ENCODE data around the gene IL10RB.

The IL10RB gene

DNA sequence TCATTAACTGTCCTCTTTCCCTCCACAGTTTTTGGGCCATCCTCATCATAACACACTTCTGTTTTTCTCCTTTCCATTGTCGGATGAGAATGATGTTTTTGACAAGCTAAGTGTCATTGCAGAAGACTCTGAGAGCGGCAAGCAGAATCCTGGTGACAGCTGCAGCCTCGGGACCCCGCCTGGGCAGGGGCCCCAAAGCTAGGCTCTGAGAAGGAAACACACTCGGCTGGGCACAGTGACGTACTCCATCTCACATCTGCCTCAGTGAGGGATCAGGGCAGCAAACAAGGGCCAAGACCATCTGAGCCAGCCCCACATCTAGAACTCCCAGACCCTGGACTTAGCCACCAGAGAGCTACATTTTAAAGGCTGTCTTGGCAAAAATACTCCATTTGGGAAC is 30.0 kb downstream of the IL10RB start:
- DNase-seq (no peak), ATAC-seq (no peak)
- no peaks in the 10 kb centered on the region for H3K27me3 Mint-ChIP-seq
- H3K27ac Mint-ChIP-seq: no peak overlapping the region
- no peaks in the 10 kb centered on the region for H3K9me3 Mint-ChIP-seq
- H3K4me3 Mint-ChIP-seq: no peak overlapping the region
- peaks cover 67% of the 10 kb centered on the region for H3K4me1 Mint-ChIP-seq

DNA sequence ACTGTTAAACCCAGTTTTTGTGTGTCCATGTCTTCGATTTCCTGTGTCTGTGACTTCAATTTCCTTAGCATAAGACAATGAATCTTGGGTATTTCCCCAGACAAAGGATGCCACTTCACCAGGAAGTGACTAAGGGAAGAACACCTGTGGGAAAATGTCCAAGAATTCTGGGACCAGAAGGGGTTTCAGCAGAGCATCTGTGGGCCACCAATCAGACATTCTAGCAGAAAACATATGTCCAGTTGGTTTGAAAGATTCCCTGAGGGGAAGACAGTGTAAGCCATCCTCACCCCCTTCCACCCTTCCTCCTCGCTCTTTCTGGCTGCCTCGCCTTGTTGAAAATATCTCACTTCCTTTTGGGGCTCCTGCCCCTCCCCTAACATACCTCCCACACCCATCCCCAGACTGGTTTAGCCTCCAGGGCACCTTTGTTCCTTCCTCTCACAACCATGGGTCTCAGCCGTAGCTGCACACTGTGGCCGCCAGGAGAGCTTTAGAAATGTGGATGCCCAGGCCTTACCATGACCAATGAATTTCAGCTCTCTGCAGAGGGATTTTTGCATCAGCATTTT is 33.1 kb downstream of the IL10RB start:
- Mint-ChIP-seq H3K4me1 (peaks cover 47% of the 10 kb centered on the region), H3K4me3 (peak overlapping the region; percentile 58 to 65), H3K27me3 (no peaks in the 10 kb centered on the region), H3K9me3 (no peaks in the 10 kb centered on the region), H3K27ac (peak overlapping the region; percentile 4 to 95)
- ATAC-seq (peak; percentile 93), DNase-seq (peak; percentile 39 to 51)

DNA sequence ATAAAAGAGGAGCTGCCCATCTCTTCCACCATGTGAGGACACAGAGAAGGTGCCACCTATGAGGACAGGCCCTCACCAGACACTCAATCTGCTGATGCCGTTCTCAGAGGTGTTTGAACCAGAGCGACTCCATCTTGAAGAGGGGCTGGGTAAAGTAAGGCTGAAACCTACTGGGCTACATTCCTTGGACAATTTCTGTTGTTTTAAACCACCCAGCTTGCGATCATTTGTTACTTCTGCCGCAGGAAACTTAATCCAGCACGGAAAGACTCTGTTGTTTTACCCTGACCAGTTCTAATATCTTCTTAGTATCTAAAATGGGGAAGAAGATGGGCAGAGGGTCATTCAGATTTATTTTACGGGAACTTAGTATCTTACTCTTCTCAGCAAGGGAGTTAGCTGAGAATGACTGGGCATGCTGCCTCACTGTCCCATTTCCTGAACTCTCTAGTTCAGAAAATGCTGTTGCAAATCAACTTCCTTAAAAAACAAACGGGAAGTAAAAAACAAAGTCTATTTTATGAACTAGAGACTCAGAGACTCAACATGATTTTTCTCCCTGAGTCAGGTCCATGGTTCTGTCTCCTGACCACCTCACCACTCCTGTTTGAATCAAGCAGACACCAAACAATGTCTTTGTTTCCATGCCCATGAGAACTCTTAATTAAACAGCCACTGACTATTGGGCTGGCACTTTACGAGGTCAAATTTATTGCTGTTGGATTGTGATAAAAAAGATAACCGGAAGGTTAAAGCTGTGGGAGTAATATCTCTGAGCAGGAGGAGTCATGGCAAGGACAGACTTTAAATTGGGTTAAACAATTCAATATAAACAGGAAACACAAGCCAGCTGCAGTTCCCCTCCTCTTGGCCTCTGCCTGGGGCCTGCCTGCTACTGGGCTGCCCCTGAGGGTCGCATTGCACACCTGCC is 34.8 kb downstream of the IL10RB start:
- Mint-ChIP-seq H3K27ac (peak overlapping the region in 1 of 2 donors; percentile 74), H3K4me1 (peaks cover 41% of the 10 kb centered on the region), H3K4me3 (no peak overlapping the region), H3K27me3 (no peaks in the 10 kb centered on the region), H3K9me3 (no peaks in the 10 kb centered on the region)
- ATAC-seq (no peak), DNase-seq (no peak)

DNA sequence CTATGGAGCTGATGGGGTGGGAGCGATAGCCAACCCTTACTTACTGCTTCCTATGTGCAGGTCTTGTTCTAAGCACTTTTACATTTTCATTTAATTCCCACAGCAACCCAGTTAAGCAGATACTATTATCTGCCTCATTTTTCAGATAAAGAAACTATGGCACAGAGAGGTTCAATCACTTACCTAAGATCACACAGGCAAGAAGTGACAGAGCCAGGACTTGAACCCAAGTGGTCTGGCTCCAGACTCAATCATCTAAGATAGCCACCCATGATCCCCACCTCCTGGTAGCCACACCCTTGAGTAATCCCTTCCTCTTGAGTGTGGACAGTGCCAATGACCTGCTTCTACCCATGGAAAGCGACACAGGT is 35.5 kb downstream of the IL10RB start:
- H3K9me3 Mint-ChIP-seq: no peaks in the 10 kb centered on the region
- no peak overlapping the region for H3K4me3 Mint-ChIP-seq
- no peak for ATAC-seq
- DNase-seq: no peak
- no peaks in the 10 kb centered on the region for H3K27me3 Mint-ChIP-seq
- peaks cover 41% of the 10 kb centered on the region for H3K4me1 Mint-ChIP-seq
- H3K27ac Mint-ChIP-seq: peak overlapping the region in 1 of 2 donors; percentile 74

DNA sequence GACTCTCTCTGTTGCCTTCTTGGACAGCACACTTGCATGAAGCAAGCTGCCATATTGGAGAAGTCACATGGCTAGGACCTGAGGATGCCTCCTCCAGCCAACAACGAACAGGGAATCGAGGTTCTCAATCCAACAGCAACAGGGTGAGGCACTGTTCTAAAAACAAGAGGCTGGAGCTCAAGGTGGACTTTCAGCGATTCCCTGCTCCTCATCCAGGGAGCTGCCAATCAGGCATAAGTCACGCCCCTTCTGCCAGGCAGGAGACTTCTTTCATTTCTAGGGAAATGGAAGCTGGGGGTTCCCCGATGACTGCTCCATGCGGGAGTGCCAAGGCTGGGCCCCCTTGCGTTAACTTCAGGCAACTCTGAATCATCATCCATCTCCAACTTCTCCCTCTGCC is 35.9 kb downstream of the IL10RB start:
- no peak overlapping the region for H3K27ac Mint-ChIP-seq
- no peaks in the 10 kb centered on the region for H3K27me3 Mint-ChIP-seq
- H3K9me3 Mint-ChIP-seq: no peaks in the 10 kb centered on the region
- ATAC-seq (no peak), DNase-seq (no peak)
- H3K4me1 Mint-ChIP-seq: peaks cover 41% of the 10 kb centered on the region
- H3K4me3 Mint-ChIP-seq: no peak overlapping the region

DNA sequence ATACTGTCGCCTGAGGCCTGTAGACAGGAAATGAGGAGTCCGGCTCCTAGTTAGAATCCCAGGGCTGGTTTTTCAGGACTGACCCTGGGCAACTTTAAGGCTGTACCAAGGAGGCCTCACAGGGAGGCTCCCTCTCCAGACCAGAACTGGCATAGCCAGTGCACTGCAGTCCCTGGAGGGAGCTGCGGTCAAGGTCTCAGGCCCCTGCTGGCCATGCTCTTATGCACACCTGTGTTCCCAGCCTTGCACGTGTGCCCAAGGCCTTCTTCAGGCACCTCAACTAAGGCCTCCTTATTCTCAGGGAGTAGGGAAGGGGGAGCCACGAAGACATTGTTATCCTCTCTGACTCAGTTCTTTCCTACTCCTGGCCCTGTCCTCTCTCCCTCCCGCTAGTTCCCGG is 36.6 kb downstream of the IL10RB start:
- ATAC-seq (no peak), DNase-seq (no peak)
- Mint-ChIP-seq H3K27ac (no peak overlapping the region), H3K4me3 (no peak overlapping the region), H3K4me1 (peaks cover 40% of the 10 kb centered on the region), H3K9me3 (no peaks in the 10 kb centered on the region), H3K27me3 (no peaks in the 10 kb centered on the region)

DNA sequence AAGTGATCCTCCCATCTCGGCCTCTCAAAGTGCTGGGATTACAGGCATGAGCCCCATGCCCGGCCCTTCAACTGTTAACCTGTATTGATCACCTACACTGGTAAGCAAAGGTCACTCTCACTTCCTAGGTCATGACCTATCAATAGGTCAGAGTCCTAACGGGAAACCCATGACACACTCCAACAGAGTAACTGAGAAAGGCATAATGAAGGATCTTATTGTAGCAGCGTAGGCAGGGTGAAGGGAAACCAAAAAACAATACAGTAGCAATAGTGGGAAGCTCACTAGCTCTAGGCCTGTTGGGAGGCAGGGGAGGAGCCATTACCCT is 39.1 kb downstream of the IL10RB start:
- Mint-ChIP-seq H3K4me1 (peaks cover 21% of the 10 kb centered on the region), H3K27ac (no peak overlapping the region), H3K4me3 (no peak overlapping the region), H3K9me3 (no peaks in the 10 kb centered on the region), H3K27me3 (no peaks in the 10 kb centered on the region)
- ATAC-seq (no peak), DNase-seq (no peak)

DNA sequence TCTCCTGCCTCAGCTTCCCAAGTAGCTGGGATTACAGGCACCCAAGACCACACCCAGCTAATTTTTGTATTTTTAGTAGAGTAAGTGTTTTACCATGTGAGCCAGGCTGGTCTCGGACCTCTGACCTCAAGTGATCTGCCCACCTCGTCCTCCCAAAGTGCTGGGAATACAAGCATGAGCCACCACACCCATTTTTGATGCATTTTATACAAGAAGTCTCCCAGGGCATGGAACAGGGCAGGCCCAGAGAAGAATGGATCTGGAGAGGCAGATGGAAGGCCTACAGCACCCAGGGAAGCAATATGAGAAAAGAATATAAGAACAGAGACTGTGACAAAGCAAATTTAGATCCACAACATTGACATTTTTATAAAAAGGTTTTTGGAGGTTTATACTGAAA is 39.8 kb downstream of the IL10RB start:
- Mint-ChIP-seq H3K4me1 (peaks cover 15% of the 10 kb centered on the region), H3K27me3 (no peaks in the 10 kb centered on the region), H3K27ac (no peak overlapping the region), H3K9me3 (no peaks in the 10 kb centered on the region), H3K4me3 (no peak overlapping the region)
- ATAC-seq (no peak), DNase-seq (no peak)

DNA sequence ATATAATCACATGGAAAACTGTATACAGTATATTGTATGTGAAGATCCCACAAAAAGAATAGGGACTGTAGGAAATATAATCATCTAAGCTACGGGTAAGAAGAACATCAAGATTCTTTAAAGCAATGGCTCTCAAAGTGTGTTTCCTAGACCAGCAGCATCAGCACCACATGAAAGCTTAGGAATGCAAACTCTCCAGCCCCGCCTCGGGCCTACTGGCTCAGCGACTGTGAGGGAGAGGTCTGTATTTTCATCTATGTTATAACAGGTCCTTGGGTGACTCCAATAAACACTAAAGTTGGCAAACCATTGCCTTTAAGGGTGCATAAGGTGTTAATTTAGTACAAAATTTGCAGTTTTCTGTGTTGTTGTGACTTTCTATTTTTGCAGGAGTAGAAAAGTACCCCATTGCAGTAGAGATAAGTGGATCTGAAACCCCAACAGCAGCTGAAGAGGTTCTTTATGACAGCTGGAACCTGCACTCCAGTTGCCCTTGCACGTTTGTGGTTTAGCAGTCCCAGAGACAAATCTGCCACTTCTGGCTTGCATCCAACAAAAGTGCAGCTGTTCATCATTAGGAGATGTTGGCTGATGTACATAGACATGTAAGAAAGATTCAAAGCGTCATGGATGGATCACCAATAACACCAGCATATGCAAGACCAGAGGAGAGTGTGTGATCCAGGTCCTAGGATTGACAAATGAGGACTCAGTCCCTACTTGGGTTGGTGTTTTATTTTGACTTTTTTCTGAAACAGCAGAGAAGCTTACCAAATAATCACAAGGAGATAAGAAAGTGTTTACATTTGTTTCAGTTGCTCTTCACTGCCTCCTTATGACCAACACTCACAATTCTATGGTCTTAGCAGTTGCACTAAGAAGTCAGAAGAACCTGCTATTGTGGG is 42.7 kb downstream of the IL10RB start:
- peaks cover 6% of the 10 kb centered on the region for H3K4me1 Mint-ChIP-seq
- no peak for ATAC-seq
- peaks cover 0 to 5% of the 10 kb centered on the region in 2 donors for H3K9me3 Mint-ChIP-seq
- H3K27me3 Mint-ChIP-seq: no peaks in the 10 kb centered on the region
- H3K4me3 Mint-ChIP-seq: no peak overlapping the region
- no peak for DNase-seq
- no peak overlapping the region for H3K27ac Mint-ChIP-seq

DNA sequence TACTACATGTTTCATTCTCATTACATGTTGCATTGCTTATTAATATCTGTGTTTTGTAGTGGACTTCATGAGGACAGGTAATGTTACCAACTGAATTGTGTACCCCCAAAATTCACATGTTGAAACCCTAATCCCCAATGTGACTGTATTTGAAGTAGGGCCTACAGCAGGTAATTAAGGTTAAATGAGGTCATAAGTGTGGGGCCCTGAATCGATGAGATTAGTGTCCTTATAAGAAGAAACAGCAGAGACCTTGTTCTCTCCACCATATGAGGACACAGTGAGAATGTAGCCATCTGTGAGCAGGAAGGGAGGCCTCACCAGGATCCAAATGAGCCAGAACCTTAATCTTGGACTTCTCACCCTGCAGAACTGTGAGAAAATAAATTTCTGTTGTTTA is 43.6 kb downstream of the IL10RB start:
- DNase-seq: no peak
- no peak for ATAC-seq
- no peak overlapping the region for H3K4me3 Mint-ChIP-seq
- peaks cover 0 to 6% of the 10 kb centered on the region in 2 donors for H3K9me3 Mint-ChIP-seq
- peaks cover 6% of the 10 kb centered on the region for H3K4me1 Mint-ChIP-seq
- no peak overlapping the region for H3K27ac Mint-ChIP-seq
- H3K27me3 Mint-ChIP-seq: no peaks in the 10 kb centered on the region

DNA sequence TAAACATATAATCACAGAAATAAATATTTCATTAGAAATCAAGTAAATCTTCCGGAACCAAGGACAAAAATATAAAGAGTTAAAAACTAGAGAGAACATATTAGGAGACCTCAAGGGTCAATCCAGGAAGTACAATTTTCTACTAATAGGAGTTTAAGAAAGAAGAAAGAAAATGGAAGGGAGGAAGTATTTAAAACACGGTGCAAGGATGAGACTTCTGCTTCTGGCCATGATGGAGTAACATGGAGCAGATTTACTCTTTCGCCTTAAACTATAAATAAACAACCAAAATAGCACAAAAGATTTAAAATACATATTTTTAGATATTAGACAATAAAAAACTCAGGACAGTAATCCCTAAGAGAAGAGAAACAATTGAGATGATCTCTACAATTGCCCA is 46.0 kb downstream of the IL10RB start:
- no peak for ATAC-seq
- H3K4me3 Mint-ChIP-seq: no peak overlapping the region
- H3K9me3 Mint-ChIP-seq: peaks cover 0 to 6% of the 10 kb centered on the region in 2 donors
- H3K4me1 Mint-ChIP-seq: peaks cover 6% of the 10 kb centered on the region
- H3K27ac Mint-ChIP-seq: no peak overlapping the region
- no peak for DNase-seq
- no peaks in the 10 kb centered on the region for H3K27me3 Mint-ChIP-seq

DNA sequence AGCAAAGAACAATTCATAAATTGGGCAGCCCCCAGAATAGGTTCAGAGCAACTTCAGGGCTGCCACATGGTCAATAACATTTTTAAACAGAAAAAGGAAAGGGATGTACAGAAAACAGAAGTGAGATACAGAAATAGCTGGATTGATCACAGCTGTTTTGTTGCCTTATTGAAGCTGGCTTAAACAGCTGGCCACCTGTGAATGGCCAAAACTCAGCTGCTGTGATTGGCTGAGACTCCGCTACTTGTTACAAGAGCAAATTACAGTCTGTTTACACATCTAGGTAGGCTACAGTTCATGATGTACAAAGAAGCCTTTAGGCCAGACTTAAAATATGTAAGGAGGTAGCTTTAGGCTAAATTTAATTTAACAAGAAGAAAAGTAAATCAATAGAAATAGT is 47.0 kb downstream of the IL10RB start:
- H3K27me3 Mint-ChIP-seq: no peaks in the 10 kb centered on the region
- peaks cover 0 to 6% of the 10 kb centered on the region in 2 donors for H3K9me3 Mint-ChIP-seq
- ATAC-seq: no peak

DNA sequence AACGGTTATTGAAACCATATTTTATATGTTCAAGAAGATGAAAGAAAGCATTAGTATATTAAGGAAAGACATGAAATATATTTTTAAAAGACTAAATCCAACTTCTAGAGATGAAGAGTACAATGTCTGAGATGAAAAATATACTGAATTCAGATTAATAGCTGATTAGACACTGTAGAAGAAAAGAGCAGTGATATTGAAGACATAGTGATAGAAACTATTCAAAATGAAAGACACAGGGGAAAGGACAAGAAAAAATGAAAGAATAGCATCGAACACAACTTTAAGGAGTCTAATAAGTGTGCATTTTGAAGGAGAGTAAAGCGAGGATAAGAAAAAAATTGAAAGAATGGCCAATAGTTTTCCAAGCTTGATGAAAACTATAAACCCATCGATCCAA is 47.4 kb downstream of the IL10RB start:
- H3K4me1 Mint-ChIP-seq: peaks cover 6% of the 10 kb centered on the region
- DNase-seq: no peak
- no peak for ATAC-seq
- no peak overlapping the region for H3K4me3 Mint-ChIP-seq
- H3K27me3 Mint-ChIP-seq: no peaks in the 10 kb centered on the region
- no peak overlapping the region for H3K27ac Mint-ChIP-seq
- H3K9me3 Mint-ChIP-seq: peaks cover 0 to 6% of the 10 kb centered on the region in 2 donors

More for the DNA sequence above, 47.0 kb downstream of the IL10RB start:
- Mint-ChIP-seq H3K27ac (no peak overlapping the region), H3K4me1 (peaks cover 6% of the 10 kb centered on the region), H3K4me3 (no peak overlapping the region)
- DNase-seq: no peak

DNA sequence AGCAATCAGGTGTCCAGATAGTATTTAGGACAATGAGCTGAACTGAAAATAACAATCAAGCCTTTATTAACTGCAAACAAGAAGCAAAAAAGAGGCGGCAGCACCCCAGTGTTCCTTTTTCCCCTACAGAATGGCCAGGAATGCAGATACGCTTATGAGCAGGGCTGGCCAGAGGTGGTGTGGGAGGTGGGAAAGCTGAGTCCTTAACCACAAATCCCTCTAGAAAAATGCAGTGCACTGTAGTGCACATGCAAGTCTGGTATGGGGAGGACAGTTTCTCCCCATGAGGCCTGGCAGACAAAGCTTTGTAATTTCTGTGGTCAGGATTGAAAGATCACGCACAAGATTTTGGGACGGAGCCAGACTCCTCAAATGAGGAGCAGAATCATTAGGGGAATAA is 47.9 kb downstream of the IL10RB start:
- no peak overlapping the region for H3K4me3 Mint-ChIP-seq
- DNase-seq: no peak
- H3K27ac Mint-ChIP-seq: no peak overlapping the region

DNA sequence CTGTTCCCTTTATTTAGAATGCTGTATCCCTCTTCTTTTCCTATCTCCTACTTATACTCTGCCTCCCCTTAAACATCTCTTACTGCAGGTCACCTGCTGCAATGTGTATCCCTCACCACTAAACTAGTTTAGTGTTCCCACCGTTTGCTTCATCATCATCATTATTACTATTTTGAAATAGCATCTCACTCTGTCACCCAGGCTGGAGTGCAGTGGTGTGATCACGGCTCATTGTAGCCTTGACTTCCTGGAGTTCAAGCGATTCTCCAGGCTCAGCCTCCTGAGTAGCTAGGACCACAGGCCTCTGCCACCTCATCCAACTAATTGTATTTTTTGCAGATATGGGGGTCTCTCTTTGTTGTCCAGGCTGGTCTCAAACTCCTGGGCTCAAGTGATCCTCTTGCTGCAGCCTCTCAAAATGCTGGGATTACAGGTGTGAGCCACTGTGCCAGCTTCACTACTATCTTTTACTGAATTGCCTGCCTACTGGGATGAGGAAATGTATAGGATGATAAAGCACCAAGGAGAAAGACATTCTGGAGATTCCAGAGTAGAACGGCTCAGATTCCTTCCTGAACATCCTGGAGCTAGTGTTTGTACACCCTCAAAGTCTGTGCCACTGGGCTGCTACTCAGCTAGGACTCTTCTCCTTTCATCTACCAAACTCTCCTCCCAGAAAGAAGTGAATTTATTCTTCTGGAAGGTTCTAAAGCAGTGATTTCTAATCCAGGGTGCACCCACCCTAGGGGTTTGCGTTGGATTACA is 50.0 kb downstream of the IL10RB start:
- Mint-ChIP-seq H3K27ac (no peak overlapping the region), H3K4me3 (no peak overlapping the region), H3K4me1 (no peaks in the 10 kb centered on the region), H3K9me3 (peaks cover 0 to 6% of the 10 kb centered on the region in 2 donors), H3K27me3 (no peaks in the 10 kb centered on the region)
- DNase-seq (no peak), ATAC-seq (no peak)

More for the DNA sequence above, 47.9 kb downstream of the IL10RB start:
- Mint-ChIP-seq H3K9me3 (peaks cover 0 to 6% of the 10 kb centered on the region in 2 donors), H3K27me3 (no peaks in the 10 kb centered on the region), H3K4me1 (peaks cover under 1% of the 10 kb centered on the region)
- no peak for ATAC-seq

Measured in stimulated activated naive CD8-positive, alpha-beta T cell treated with anti-CD3 and anti-CD28 coated beads, Interleukin-15, amount 100 ng/mL, for 72 hours (primary cell).